Mammary epithelial cell (primary cell): ENCODE results near the gene SLC66A1.

ENCODE experiments used
- CTCF ChIP-seq, 2 donors: IDR thresholded peaks in 1 of 2; conservative IDR thresholded peaks in 1 of 2; 2 replicates each; pipeline ENCODE4 v1.5.1; 2011 to 2012; ENCODE audit warnings: inconsistent platforms in 2 of 2, low read length in 2 of 2, mild to moderate bottlenecking in 2 of 2, control low read depth in 1 of 2, low read depth in 1 of 2; ENCODE audit not compliant: insufficient read depth in 1 of 2; ENCODE audit errors: extremely low read depth in 1 of 2
- EZH2 ChIP-seq: IDR thresholded peaks from 2 replicates; pipeline ENCODE4 v1.6.1; 2012; ENCODE audit warnings: low read length, inconsistent platforms, borderline replicate concordance

- TF ChIP-seq CTCF (conservative IDR thresholded peaks at IDR 0.05 in 1 of 2, IDR thresholded peaks at IDR 0.05 in 1 of 2; ENCODE audit: extremely low read depth in 1 of 2, insufficient read depth in 1 of 2, low read depth in 1 of 2, low read length in 2 of 2): no peak
- TF ChIP-seq EZH2: no peak
Observed at GRCh38 chr1:19372136-19372514, 60.0 kb downstream of the SLC66A1 start.
